22Rv1 (cell line): ENCODE measurements around the gene LRSAM1.

ENCODE experiments used
- ZFX ChIP-seq: fragments of 450-650 bp; IDR thresholded peaks from 2 replicates; pipeline ENCODE4 v1.6.1; 2017; ENCODE audit warnings: antibody characterized with exemption, borderline replicate concordance
- TF ChIP-seq, protein P1 (sequence below): fragments of 450-650 bp; IDR thresholded peaks from 2 replicates; pipeline ENCODE4 v1.5.1; 2017; ENCODE audit warnings: mild to moderate bottlenecking

- TF ChIP-seq, protein P1, sequence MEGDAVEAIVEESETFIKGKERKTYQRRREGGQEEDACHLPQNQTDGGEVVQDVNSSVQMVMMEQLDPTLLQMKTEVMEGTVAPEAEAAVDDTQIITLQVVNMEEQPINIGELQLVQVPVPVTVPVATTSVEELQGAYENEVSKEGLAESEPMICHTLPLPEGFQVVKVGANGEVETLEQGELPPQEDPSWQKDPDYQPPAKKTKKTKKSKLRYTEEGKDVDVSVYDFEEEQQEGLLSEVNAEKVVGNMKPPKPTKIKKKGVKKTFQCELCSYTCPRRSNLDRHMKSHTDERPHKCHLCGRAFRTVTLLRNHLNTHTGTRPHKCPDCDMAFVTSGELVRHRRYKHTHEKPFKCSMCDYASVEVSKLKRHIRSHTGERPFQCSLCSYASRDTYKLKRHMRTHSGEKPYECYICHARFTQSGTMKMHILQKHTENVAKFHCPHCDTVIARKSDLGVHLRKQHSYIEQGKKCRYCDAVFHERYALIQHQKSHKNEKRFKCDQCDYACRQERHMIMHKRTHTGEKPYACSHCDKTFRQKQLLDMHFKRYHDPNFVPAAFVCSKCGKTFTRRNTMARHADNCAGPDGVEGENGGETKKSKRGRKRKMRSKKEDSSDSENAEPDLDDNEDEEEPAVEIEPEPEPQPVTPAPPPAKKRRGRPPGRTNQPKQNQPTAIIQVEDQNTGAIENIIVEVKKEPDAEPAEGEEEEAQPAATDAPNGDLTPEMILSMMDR = no peak
- TF ChIP-seq ZFX = no peak
Measured at GRCh38 chr9:127502706-127503378, 51.5 kb downstream of the LRSAM1 start.
